ENCODE data around the gene OGDH. TPM values are rescaled to one million over a fixed set of nuclear protein-coding genes. Genes with fewer than 3 reads are reported as not detected.

Gene OGDH
- total and polyA plus RNA-seq, 8 donors = 46.6 to 184 (median 56.1) TPM

DNA sequence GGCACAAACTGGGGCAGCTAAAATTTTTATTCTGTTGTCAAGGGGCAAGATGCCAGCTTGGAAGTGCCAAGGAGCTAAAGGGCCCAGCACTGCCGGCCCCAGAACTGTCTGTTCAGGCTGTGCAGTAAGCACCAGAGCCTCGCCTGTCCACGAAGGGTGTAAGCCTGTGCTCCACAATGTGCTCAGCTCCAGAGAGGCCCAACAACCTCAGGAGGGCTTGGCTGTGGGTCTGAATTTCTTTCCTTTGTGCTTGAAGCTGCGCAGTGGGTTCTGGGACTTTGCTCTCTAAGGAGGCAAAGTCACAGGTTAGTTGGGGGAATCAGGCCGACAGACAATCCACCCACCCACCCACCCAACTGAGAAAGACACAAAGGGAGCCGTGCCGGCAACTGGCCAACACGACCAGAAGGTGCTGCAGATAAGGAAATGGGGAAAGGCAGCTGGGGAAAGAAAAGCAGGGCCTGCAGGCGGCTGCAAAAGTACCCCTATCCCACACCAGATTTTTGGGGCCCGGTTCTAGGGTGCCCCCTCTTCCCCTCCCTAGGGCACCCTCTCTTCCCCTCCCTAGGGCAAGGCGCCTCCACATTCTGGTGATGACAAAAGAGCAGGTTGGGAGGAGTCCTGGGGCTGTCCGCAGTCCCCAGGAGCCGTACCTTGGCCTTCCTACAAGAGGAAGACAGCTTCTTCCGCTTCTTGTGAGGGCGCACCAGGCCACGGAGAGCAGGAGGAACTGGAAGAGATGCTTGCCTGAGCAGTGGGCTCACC is 40.5 kb upstream of the OGDH start:
- H3K4me3 ChIP-seq = no peak overlapping the region
- TF ChIP-seq, protein P1, sequence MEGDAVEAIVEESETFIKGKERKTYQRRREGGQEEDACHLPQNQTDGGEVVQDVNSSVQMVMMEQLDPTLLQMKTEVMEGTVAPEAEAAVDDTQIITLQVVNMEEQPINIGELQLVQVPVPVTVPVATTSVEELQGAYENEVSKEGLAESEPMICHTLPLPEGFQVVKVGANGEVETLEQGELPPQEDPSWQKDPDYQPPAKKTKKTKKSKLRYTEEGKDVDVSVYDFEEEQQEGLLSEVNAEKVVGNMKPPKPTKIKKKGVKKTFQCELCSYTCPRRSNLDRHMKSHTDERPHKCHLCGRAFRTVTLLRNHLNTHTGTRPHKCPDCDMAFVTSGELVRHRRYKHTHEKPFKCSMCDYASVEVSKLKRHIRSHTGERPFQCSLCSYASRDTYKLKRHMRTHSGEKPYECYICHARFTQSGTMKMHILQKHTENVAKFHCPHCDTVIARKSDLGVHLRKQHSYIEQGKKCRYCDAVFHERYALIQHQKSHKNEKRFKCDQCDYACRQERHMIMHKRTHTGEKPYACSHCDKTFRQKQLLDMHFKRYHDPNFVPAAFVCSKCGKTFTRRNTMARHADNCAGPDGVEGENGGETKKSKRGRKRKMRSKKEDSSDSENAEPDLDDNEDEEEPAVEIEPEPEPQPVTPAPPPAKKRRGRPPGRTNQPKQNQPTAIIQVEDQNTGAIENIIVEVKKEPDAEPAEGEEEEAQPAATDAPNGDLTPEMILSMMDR (IDR thresholded peaks at IDR 0.05) = peak; percentile 2 to 39
- intact Hi-C loops (cut with DNase I) = loop anchor here in 1 of 2 donors (5.0 kb wide), 1 partner anchor 324 kb away; no protein-coding TSS in a partner anchor
- peaks cover 0 to 4% of the 10 kb centered on the region in 2 donors for H3K4me1 ChIP-seq
- peak overlapping the region in 1 of 2 donors; percentile 37 for H3K27ac ChIP-seq
- peak; percentile 32 for ATAC-seq
- no peaks in the 10 kb centered on the region for H3K27me3 ChIP-seq
- H3K36me3 ChIP-seq = peaks cover 0 to 81% of the 10 kb centered on the region in 2 donors
- DNase-seq = no peak
- H3K9me3 ChIP-seq = no peaks in the 10 kb centered on the region

DNA sequence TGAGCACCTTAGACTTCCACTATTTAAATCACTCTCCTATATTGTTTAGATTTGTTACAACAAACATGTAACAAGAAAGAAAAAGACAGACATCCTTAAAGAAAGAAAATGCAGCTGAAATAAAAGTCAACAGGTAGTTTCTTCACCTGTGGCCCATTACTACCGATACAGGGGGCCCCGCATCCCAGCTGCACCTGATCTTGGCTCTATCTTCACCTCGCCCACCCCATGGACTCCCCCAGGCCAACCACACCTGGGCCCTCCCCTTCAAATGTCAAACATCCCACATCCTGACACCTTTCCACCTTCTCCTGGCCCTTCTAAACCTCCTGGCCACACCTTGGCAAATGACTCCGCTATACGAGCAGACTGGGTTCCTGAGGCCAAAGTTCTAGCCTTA is 39.7 kb upstream of the OGDH start:
- Histone ChIP-seq H3K9me3 (no peaks in the 10 kb centered on the region), H3K27me3 (no peaks in the 10 kb centered on the region), H3K4me1 (peaks cover 0 to 8% of the 10 kb centered on the region in 2 donors), H3K36me3 (peaks cover 0 to 88% of the 10 kb centered on the region in 2 donors), H3K4me3 (no peak overlapping the region), H3K27ac (no peak overlapping the region)
- TF ChIP-seq, protein P1 (IDR thresholded peaks at IDR 0.05) = no peak
- intact Hi-C loops (cut with DNase I) = loop anchor here in 1 of 2 donors (5.0 kb wide), 1 partner anchor 324 kb away; no protein-coding TSS in a partner anchor
- DNase-seq (no peak), ATAC-seq (no peak)

DNA sequence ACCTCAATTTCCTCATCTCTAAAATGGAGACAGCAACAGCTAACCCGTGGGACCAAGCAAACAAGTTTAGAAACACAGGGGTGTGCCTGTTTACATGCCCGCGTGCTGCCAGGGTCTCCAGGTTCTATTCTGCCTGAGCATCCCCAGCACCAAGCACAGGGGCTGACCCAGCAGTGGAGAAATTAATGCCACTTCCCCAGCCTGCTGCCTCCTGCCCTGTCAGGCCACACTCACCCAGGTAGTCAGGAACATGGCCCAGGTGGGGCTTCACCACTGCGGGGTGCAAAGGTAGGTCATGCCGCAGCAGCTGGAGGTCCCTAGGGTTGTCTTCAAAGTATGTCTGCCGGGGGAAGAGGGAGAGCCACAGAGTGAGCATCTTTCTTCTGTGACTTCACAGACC is 38.5 kb upstream of the OGDH start:
- H3K4me1 ChIP-seq = peaks cover 4 to 20% of the 10 kb centered on the region in 2 donors
- H3K27ac ChIP-seq = no peak overlapping the region
- no peak overlapping the region for H3K4me3 ChIP-seq
- no peaks in the 10 kb centered on the region for H3K9me3 ChIP-seq
- no peak for ATAC-seq
- no peak for DNase-seq
- TF ChIP-seq, protein P1 (IDR thresholded peaks at IDR 0.05) = no peak
- peaks cover 0 to 98% of the 10 kb centered on the region in 2 donors for H3K36me3 ChIP-seq
- intact Hi-C loops (cut with DNase I) = loop anchor here in 1 of 2 donors (5.0 kb wide), 1 partner anchor 326 kb away; no protein-coding TSS in a partner anchor
- no peaks in the 10 kb centered on the region for H3K27me3 ChIP-seq

DNA sequence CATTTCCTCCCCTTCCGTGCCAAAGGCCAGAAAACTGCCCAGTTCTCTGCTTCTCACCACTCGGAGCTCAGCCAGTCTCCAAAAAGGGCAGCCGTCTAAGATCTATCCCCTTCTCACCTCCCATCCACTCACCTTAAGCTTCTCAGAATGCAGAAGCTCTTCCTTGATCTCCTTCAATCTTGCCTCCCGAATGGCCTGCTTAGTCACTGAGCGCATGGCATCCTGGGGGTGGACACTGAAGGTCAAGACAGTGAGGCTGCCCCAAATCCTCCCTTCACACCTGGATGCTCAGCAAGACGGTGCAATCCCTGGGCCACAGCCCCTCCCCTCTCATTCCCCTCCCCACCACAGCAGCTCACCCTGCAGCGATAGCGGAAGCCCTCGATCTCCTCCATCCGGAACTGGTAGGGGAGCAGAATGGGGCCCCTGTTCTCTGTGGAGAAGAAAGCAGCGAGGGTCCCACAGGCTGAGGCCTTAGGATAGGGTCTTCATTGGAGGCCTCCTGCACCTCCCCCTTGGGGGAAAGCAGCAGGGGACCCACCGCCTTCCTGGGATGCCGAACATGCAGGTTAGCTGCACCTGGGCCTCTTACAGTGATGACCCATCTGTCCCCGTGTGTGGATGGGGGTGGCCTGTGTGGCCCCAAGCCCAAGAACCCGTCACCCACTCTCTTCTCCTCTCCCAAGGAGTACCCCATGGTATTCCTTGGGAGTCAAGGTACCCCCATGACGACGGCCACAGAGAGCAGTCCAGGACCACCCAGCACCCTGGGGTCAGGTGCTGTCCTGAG is 37.5 kb upstream of the OGDH start:
- Histone ChIP-seq H3K27me3 (no peaks in the 10 kb centered on the region), H3K4me3 (no peak overlapping the region), H3K27ac (no peak overlapping the region), H3K4me1 (peaks cover 10 to 29% of the 10 kb centered on the region in 2 donors), H3K9me3 (no peaks in the 10 kb centered on the region), H3K36me3 (peaks cover 0 to 88% of the 10 kb centered on the region in 2 donors)
- TF ChIP-seq, protein P1 (IDR thresholded peaks at IDR 0.05) = no peak
- intact Hi-C loops (cut with DNase I) = loop anchor here in 1 of 2 donors (5.0 kb wide), 1 partner anchor 327 kb away; no protein-coding TSS in a partner anchor
- DNase-seq (no peak), ATAC-seq (no peak)

DNA sequence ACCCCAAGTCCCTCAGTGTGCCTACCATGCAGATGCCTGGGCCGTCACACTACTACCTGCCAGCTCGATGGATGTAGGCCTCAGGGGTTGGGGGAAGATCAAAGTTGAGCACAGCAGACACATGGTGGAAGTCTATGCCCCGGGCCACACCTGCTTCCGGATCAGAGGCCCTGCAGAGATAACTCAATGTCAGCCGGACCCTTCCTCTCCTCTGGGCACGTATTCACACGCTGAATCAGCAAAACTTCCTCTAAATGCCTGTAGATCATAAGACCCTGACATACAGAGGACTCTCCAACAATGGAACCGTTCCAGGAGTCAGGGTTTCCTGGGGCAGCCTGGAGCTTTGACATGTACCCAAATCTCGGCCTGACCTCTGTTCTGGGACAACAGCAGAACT is 36.5 kb upstream of the OGDH start:
- intact Hi-C loops (cut with DNase I) = loop anchor here in 1 of 2 donors (5.0 kb wide), 1 partner anchor 328 kb away; no protein-coding TSS in a partner anchor
- no peaks in the 10 kb centered on the region for H3K9me3 ChIP-seq
- DNase-seq (no peak), ATAC-seq (no peak)
- H3K27ac ChIP-seq = no peak overlapping the region
- H3K4me3 ChIP-seq = no peak overlapping the region
- H3K36me3 ChIP-seq = peaks cover 0 to 78% of the 10 kb centered on the region in 2 donors
- H3K27me3 ChIP-seq = no peaks in the 10 kb centered on the region
- TF ChIP-seq, protein P1 (IDR thresholded peaks at IDR 0.05) = no peak
- H3K4me1 ChIP-seq = peaks cover 15 to 38% of the 10 kb centered on the region in 2 donors
